ENCODE measurements around the gene MEI1.
A peak's percentile ranks its signal among the peaks of the same experiment; 100 is the strongest.

The MEI1 gene

GRCh38 chr22:41752011-41752970, 53.0 kb downstream of the MEI1 start:
- no peak for DNase-seq

- DNase-seq: no peak
Observed at GRCh38 chr22:41753984-41754383, 54.7 kb downstream of the MEI1 start.

- no peak for DNase-seq
Observed at GRCh38 chr22:41757502-41757901, 58.2 kb downstream of the MEI1 start.

- DNase-seq: no peak
Observed at GRCh38 chr22:41758231-41758630, 58.9 kb downstream of the MEI1 start.

- peak; percentile 81 for DNase-seq
Observed at GRCh38 chr22:41762980-41763779, 63.9 kb downstream of the MEI1 start.

- no peak for DNase-seq
Observed at GRCh38 chr22:41766476-41766875, 67.2 kb downstream of the MEI1 start.

GRCh38 chr22:41768430-41768829, 69.1 kb downstream of the MEI1 start:
- DNase-seq: no peak

GRCh38 chr22:41770715-41771468, 71.6 kb downstream of the MEI1 start:
- DNase-seq: no peak

- no peak for DNase-seq
Observed at GRCh38 chr22:41772198-41772597, 72.9 kb downstream of the MEI1 start.

- DNase-seq: no peak
Observed at GRCh38 chr22:41772645-41773044, 73.3 kb downstream of the MEI1 start.

GRCh38 chr22:41775338-41775737, 76.0 kb downstream of the MEI1 start:
- no peak for DNase-seq

- no peak for DNase-seq
Observed at GRCh38 chr22:41775976-41776375, 76.7 kb downstream of the MEI1 start.

- DNase-seq: no peak
Observed at GRCh38 chr22:41776381-41776780, 77.1 kb downstream of the MEI1 start.

- no peak for DNase-seq
Observed at GRCh38 chr22:41777749-41778425, 78.6 kb downstream of the MEI1 start.

GRCh38 chr22:41779929-41780505, 80.7 kb downstream of the MEI1 start:
- DNase-seq: no peak

GRCh38 chr22:41780746-41781505, 81.6 kb downstream of the MEI1 start:
- DNase-seq: no peak

GRCh38 chr22:41781507-41781906, 82.2 kb downstream of the MEI1 start:
- DNase-seq: peak; percentile 22

GRCh38 chr22:41782316-41782715, 83.0 kb downstream of the MEI1 start:
- peak; percentile 15 for DNase-seq

GRCh38 chr22:41782751-41783150, 83.4 kb downstream of the MEI1 start:
- DNase-seq: no peak

- peak; percentile 98 for DNase-seq
Observed at GRCh38 chr22:41787331-41787730, 88.0 kb downstream of the MEI1 start.

- no peak for DNase-seq
Observed at GRCh38 chr22:41793871-41794270, 94.6 kb downstream of the MEI1 start.
